HL-60 (cell line): Measurements from ENCODE around the gene BMERB1.

Experiments used
- DNase-seq, 2 experiments: peaks; one replicate each; pipeline ENCODE4 v3.0.0-alpha.2; 2010 to 2020; ENCODE audit warnings: low read depth in 1 of 2, low spot score in 1 of 2
- H3K27ac ChIP-seq: fragments of 250-450 bp; sonication (Bioruptor Pico); replicated peaks from 2 replicates; pipeline ENCODE4 v1.5.1; 2020; ENCODE audit warnings: mild to moderate bottlenecking, moderate library complexity
- H3K27me3 ChIP-seq: fragments of 250-450 bp; sonication (Bioruptor Pico); 2 replicates; pipeline ENCODE4 v1.5.1; 2021; ENCODE audit warnings: mild to moderate bottlenecking, moderate library complexity; ENCODE audit not compliant: insufficient read depth, poor library complexity, severe bottlenecking
- H3K4me3 ChIP-seq: replicated peaks from 2 replicates; pipeline ENCODE4 v1.5.1; 2011; ENCODE audit warnings: mild to moderate bottlenecking, control low read depth, low read length; ENCODE audit not compliant: insufficient read depth
- GABPA ChIP-seq: IDR thresholded peaks from 2 replicates; pipeline ENCODE4 v1.6.1; 2012; ENCODE audit warnings: low read depth
- POLR2AphosphoS5 ChIP-seq: IDR thresholded peaks from 2 replicates; pipeline ENCODE4 v1.6.1; 2012; ENCODE audit warnings: low read depth
- SPI1 ChIP-seq: IDR thresholded peaks from 2 replicates; pipeline ENCODE4 v1.6.1; 2012; ENCODE audit warnings: low read depth, mild to moderate bottlenecking, borderline replicate concordance
- TF ChIP-seq, protein P1 (sequence below): IDR thresholded peaks from 2 replicates; pipeline ENCODE4 v1.6.1; 2012; ENCODE audit warnings: low read depth; ENCODE audit not compliant: insufficient replicate concordance
- TF ChIP-seq, protein P2 (sequence below): IDR thresholded peaks from one replicate; pipeline ENCODE4 v1.5.1; 2011; ENCODE audit warnings: low read length, control low read depth, inconsistent platforms; ENCODE audit not compliant: insufficient read depth

BMERB1 gene

DNA sequence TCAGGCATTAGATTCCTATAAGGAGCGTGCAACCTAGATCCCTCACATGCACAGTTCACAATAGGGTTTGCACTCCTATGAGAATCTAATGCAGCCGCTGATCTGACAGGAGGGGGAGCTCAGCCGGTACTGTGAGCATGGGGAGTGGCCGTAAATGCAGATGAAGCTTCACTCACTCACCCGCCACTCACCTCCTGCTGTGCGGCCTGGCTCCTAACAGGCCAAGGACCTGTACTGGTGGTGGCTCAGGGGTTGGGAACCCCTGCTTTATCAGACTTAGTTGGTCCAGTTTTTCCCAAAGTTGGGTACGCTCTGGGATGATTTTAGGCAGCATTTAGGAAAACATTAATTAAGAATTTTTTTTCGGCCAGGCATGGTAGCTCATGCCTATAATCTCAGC lies 104.8 kb downstream of the BMERB1 start:
- H3K27me3 ChIP-seq = no peaks in the 10 kb centered on the region
- H3K4me3 ChIP-seq = no peak overlapping the region
- DNase-seq = no peak
- TF ChIP-seq, protein P1, sequence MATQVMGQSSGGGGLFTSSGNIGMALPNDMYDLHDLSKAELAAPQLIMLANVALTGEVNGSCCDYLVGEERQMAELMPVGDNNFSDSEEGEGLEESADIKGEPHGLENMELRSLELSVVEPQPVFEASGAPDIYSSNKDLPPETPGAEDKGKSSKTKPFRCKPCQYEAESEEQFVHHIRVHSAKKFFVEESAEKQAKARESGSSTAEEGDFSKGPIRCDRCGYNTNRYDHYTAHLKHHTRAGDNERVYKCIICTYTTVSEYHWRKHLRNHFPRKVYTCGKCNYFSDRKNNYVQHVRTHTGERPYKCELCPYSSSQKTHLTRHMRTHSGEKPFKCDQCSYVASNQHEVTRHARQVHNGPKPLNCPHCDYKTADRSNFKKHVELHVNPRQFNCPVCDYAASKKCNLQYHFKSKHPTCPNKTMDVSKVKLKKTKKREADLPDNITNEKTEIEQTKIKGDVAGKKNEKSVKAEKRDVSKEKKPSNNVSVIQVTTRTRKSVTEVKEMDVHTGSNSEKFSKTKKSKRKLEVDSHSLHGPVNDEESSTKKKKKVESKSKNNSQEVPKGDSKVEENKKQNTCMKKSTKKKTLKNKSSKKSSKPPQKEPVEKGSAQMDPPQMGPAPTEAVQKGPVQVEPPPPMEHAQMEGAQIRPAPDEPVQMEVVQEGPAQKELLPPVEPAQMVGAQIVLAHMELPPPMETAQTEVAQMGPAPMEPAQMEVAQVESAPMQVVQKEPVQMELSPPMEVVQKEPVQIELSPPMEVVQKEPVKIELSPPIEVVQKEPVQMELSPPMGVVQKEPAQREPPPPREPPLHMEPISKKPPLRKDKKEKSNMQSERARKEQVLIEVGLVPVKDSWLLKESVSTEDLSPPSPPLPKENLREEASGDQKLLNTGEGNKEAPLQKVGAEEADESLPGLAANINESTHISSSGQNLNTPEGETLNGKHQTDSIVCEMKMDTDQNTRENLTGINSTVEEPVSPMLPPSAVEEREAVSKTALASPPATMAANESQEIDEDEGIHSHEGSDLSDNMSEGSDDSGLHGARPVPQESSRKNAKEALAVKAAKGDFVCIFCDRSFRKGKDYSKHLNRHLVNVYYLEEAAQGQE = no peak
- TF ChIP-seq POLR2AphosphoS5 (no peak), GABPA (no peak), SPI1 (no peak)
- TF ChIP-seq, protein P2, sequence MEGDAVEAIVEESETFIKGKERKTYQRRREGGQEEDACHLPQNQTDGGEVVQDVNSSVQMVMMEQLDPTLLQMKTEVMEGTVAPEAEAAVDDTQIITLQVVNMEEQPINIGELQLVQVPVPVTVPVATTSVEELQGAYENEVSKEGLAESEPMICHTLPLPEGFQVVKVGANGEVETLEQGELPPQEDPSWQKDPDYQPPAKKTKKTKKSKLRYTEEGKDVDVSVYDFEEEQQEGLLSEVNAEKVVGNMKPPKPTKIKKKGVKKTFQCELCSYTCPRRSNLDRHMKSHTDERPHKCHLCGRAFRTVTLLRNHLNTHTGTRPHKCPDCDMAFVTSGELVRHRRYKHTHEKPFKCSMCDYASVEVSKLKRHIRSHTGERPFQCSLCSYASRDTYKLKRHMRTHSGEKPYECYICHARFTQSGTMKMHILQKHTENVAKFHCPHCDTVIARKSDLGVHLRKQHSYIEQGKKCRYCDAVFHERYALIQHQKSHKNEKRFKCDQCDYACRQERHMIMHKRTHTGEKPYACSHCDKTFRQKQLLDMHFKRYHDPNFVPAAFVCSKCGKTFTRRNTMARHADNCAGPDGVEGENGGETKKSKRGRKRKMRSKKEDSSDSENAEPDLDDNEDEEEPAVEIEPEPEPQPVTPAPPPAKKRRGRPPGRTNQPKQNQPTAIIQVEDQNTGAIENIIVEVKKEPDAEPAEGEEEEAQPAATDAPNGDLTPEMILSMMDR = no peak
- H3K27ac ChIP-seq = no peak overlapping the region

DNA sequence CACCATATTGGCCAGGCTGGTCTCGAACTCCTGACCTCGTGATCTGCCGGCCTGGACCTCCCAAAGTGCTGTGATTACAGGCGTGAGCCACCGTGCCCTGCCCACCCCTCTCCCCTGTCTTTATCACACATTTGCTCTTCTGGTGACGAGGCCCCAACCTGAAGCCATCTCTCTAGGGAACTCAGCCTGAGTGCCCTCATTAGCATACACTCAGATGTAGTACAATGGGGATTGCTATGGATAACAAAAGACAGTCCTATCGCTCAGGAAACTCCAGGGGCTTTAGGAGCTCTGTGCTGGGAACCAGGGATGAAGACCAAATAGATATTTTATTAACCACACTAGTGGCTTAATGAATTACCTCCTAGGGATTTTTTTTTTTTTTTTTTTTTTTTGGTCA lies 107.9 kb downstream of the BMERB1 start:
- TF ChIP-seq SPI1 (no peak), GABPA (no peak), POLR2AphosphoS5 (no peak)
- TF ChIP-seq, protein P1 = no peak
- no peak overlapping the region for H3K4me3 ChIP-seq
- no peaks in the 10 kb centered on the region for H3K27me3 ChIP-seq
- no peak overlapping the region for H3K27ac ChIP-seq
- DNase-seq = no peak

DNA sequence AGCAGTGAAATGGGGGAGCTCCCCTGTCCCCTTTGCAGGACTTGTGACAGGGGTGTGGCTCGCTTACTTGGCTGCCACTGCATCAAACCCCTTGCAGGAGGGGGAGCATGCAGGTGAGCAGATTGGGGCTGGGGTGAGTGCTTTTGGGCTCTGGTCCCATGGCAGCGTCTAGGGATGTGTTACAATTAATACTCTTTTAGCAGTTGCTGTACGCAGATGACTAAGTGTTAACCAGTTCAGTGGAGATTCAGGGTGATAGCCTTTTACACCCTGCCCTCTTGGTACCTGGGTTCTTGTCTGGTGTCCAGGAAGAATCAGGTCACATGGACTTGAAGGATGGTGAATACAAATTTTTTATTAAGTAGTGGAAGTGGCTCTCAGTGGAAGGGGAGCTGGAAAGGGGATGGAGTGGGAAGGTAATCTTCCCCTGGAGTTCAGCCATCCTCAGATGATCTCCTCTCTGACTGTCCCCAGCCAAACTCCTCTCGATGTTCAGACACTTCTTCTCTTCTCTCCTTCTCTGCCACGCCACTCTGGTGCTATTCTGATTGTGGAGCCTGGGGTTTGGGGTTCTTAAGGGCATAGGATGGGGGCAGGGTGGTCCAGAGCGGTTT lies 108.5 kb downstream of the BMERB1 start:
- no peak overlapping the region for H3K27ac ChIP-seq
- no peak for DNase-seq
- no peaks in the 10 kb centered on the region for H3K27me3 ChIP-seq
- TF ChIP-seq, protein P2 = no peak
- TF ChIP-seq, protein P1 = no peak
- TF ChIP-seq SPI1 (no peak), POLR2AphosphoS5 (no peak)
- H3K4me3 ChIP-seq = no peak overlapping the region
